ENCODE measurements around the gene KAZN. TPM values are rescaled to one million over a fixed set of nuclear protein-coding genes. Genes with fewer than 3 reads are reported as not detected.

The KAZN gene
- total RNA-seq, 2 donors from 2014 or later = 9.8 to 12.2 TPM

GRCh38 chr1:15101801-15102200 lies 503.3 kb downstream of the KAZN start:
- Histone ChIP-seq H3K27ac (no peak overlapping the region), H3K9me3 (no peaks in the 10 kb centered on the region), H3K4me3 (no peak overlapping the region), H3K36me3 (no peaks in the 10 kb centered on the region), H3K4me1 (no peaks in the 10 kb centered on the region), H3K27me3 (no peaks in the 10 kb centered on the region), H3K9ac (ENCODE audit: low read depth in 2 of 2, low read length in 2 of 2) (no peak overlapping the region)
- no peak for TF ChIP-seq CTCF (IDR thresholded peaks at IDR 0.05)
- DNase-seq = no peak
- intact Hi-C loops (cut with DNase I) = no loop called here

GRCh38 chr1:15102646-15103045 lies 504.2 kb downstream of the KAZN start:
- Histone ChIP-seq H3K4me1 (no peaks in the 10 kb centered on the region), H3K36me3 (no peaks in the 10 kb centered on the region), H3K27ac (no peak overlapping the region), H3K9ac (ENCODE audit: low read depth in 2 of 2, low read length in 2 of 2) (no peak overlapping the region), H3K27me3 (no peaks in the 10 kb centered on the region), H3K9me3 (no peaks in the 10 kb centered on the region), H3K4me3 (no peak overlapping the region)
- no peak for TF ChIP-seq CTCF (IDR thresholded peaks at IDR 0.05)
- intact Hi-C loops (cut with DNase I) = no loop called here
- DNase-seq = no peak

- Histone ChIP-seq H3K4me1 (no peaks in the 10 kb centered on the region), H3K9me3 (no peaks in the 10 kb centered on the region), H3K4me3 (no peak overlapping the region), H3K9ac (ENCODE audit: low read depth in 2 of 2, low read length in 2 of 2) (no peak overlapping the region), H3K27ac (no peak overlapping the region), H3K36me3 (no peaks in the 10 kb centered on the region), H3K27me3 (no peaks in the 10 kb centered on the region)
- no peak for DNase-seq
- no peak for TF ChIP-seq CTCF (IDR thresholded peaks at IDR 0.05)
- intact Hi-C loops (cut with DNase I) = no loop called here
Observed at GRCh38 chr1:15103211-15103610, 504.7 kb downstream of the KAZN start.

- DNase-seq = no peak
- no peak overlapping the region for H3K4me3 ChIP-seq
- no peaks in the 10 kb centered on the region for H3K27me3 ChIP-seq
- no peaks in the 10 kb centered on the region for H3K36me3 ChIP-seq
- intact Hi-C loops (cut with DNase I) = no loop called here
- H3K9me3 ChIP-seq = no peaks in the 10 kb centered on the region
- no peak overlapping the region for H3K27ac ChIP-seq
- TF ChIP-seq CTCF (IDR thresholded peaks at IDR 0.05) = no peak
- no peak overlapping the region for H3K9ac ChIP-seq (ENCODE audit: low read depth in 2 of 2, low read length in 2 of 2)
- H3K4me1 ChIP-seq = no peaks in the 10 kb centered on the region
Observed at GRCh38 chr1:15103906-15104305, 505.4 kb downstream of the KAZN start.

- Histone ChIP-seq H3K4me1 (no peaks in the 10 kb centered on the region), H3K4me3 (no peak overlapping the region), H3K27me3 (no peaks in the 10 kb centered on the region), H3K9me3 (no peaks in the 10 kb centered on the region), H3K36me3 (no peaks in the 10 kb centered on the region), H3K9ac (ENCODE audit: low read depth in 2 of 2, low read length in 2 of 2) (no peak overlapping the region), H3K27ac (no peak overlapping the region)
- no peak for DNase-seq
- TF ChIP-seq CTCF (IDR thresholded peaks at IDR 0.05) = no peak
- intact Hi-C loops (cut with DNase I) = no loop called here
Observed at GRCh38 chr1:15104768-15105167, 506.3 kb downstream of the KAZN start.

- no peak overlapping the region for H3K9ac ChIP-seq (ENCODE audit: low read depth in 2 of 2, low read length in 2 of 2)
- H3K27ac ChIP-seq = no peak overlapping the region
- no peaks in the 10 kb centered on the region for H3K36me3 ChIP-seq
- H3K4me3 ChIP-seq = no peak overlapping the region
- intact Hi-C loops (cut with DNase I) = no loop called here
- DNase-seq = peak; percentile 46
- no peaks in the 10 kb centered on the region for H3K27me3 ChIP-seq
- H3K4me1 ChIP-seq = no peaks in the 10 kb centered on the region
- no peaks in the 10 kb centered on the region for H3K9me3 ChIP-seq
- TF ChIP-seq CTCF (IDR thresholded peaks at IDR 0.05) = no peak
Observed at GRCh38 chr1:15106608-15107007, 508.1 kb downstream of the KAZN start.

All from colonic mucosa (tissue), 4 donors.